ENCODE results near the gene EHBP1.

EHBP1 gene

DNA sequence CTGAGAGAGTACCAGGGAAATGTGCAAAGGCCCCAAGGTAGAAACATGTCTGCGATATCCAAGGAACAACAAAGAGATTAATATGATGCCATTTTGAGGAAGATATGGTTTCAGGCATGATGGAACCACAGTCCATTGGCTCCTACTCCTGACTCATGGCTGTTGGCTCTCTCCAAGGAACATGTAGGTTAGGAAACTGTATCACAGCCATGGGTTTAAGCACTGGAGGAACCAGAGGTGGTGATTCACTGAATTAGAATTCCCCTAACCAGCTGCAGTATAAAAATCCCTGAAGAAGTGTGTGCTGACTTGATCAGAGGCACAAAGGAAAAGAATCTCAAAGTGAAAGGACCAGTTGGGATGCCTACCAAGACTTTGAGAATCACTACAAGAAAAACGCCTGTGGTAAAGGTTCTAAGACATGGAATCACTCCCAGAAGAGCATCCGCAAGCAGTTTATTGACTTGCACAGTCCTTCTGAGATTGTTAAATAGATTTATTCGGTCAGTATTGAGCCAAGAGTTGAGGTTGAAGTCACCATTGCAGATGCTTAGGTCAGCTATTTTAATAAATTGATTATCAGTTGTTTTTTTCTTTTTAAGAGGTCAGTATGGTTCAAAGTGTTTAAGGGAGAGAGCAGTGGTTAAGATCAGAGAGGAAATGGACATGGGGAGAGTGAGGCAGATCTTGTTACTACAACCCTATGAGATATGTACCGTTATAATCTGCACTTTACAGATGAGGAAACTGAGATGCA is 234.4 kb downstream of the EHBP1 start:
- H3K36me3 ChIP-seq (ENCODE audit: control insufficient read depth, insufficient read depth, low read length) = no peaks in the 10 kb centered on the region
- H3K9me3 ChIP-seq (ENCODE audit: control insufficient read depth, low read length) = no peaks in the 10 kb centered on the region
- no peak overlapping the region for H3K4me3 ChIP-seq (ENCODE audit: low read depth, low read length)
- no peaks in the 10 kb centered on the region for H3K79me2 ChIP-seq
- H3K4me1 ChIP-seq = no peaks in the 10 kb centered on the region
- TF ChIP-seq, protein P1, sequence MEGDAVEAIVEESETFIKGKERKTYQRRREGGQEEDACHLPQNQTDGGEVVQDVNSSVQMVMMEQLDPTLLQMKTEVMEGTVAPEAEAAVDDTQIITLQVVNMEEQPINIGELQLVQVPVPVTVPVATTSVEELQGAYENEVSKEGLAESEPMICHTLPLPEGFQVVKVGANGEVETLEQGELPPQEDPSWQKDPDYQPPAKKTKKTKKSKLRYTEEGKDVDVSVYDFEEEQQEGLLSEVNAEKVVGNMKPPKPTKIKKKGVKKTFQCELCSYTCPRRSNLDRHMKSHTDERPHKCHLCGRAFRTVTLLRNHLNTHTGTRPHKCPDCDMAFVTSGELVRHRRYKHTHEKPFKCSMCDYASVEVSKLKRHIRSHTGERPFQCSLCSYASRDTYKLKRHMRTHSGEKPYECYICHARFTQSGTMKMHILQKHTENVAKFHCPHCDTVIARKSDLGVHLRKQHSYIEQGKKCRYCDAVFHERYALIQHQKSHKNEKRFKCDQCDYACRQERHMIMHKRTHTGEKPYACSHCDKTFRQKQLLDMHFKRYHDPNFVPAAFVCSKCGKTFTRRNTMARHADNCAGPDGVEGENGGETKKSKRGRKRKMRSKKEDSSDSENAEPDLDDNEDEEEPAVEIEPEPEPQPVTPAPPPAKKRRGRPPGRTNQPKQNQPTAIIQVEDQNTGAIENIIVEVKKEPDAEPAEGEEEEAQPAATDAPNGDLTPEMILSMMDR (IDR thresholded peaks at IDR 0.05) = no peak
- H3K4me2 ChIP-seq (ENCODE audit: low read length) = no peak overlapping the region
- no peak overlapping the region for H2AFZ ChIP-seq
- no peak overlapping the region for H3K27ac ChIP-seq
- no peak overlapping the region for H3K9ac ChIP-seq
- no peaks in the 10 kb centered on the region for H3K27me3 ChIP-seq (ENCODE audit: control insufficient read depth, insufficient read depth, low read length)

DNA sequence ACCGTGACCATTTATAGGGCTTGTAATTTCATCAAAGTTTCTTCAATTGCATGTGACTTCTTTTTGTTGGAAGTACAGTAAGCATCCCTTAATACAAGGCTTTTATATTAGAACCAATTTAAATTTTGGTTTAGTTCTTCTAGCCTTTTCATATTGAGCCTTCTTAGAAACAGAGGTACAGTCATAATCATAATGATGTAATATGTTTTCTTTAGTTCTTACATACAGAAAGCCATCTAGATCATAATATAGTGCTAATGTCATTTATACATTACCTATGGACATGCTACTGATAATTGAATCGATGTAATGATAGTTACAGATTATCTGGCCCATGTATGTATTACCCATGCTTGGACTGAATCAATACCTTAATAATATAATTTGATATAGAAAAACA is 235.2 kb downstream of the EHBP1 start:
- Histone ChIP-seq H3K79me2 (no peaks in the 10 kb centered on the region), H3K4me2 (ENCODE audit: low read length) (no peak overlapping the region), H3K27me3 (ENCODE audit: control insufficient read depth, insufficient read depth, low read length) (no peaks in the 10 kb centered on the region), H3K36me3 (ENCODE audit: control insufficient read depth, insufficient read depth, low read length) (no peaks in the 10 kb centered on the region), H3K9me3 (ENCODE audit: control insufficient read depth, low read length) (no peaks in the 10 kb centered on the region), H3K9ac (no peak overlapping the region), H3K4me3 (ENCODE audit: low read depth, low read length) (no peak overlapping the region), H3K4me1 (no peaks in the 10 kb centered on the region), H2AFZ (no peak overlapping the region), H3K27ac (no peak overlapping the region)
- TF ChIP-seq, protein P1 (IDR thresholded peaks at IDR 0.05) = no peak

DNA sequence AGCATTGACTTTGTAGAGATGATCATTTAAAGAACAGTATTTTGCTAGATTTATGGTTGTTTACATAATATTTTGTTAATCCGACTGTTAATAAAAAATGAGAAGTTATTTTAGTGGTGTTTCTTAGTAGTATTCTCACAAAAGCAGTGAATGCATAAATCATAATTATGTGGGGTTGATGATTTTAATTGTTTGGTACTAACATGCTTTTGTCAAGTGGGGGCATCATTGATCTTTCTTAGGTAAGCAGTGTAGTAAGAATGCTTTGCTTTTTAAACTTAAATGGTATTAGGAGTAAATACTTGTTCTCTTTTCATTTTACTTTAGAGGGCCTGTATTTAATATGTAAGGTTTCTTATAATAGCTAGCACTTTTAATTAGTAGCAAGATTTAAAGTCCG is 235.9 kb downstream of the EHBP1 start:
- Histone ChIP-seq H3K4me2 (ENCODE audit: low read length) (no peak overlapping the region), H3K9ac (no peak overlapping the region), H2AFZ (no peak overlapping the region), H3K4me1 (no peaks in the 10 kb centered on the region), H3K9me3 (ENCODE audit: control insufficient read depth, low read length) (no peaks in the 10 kb centered on the region), H3K79me2 (no peaks in the 10 kb centered on the region), H3K36me3 (ENCODE audit: control insufficient read depth, insufficient read depth, low read length) (no peaks in the 10 kb centered on the region), H3K27me3 (ENCODE audit: control insufficient read depth, insufficient read depth, low read length) (no peaks in the 10 kb centered on the region), H3K27ac (no peak overlapping the region), H3K4me3 (ENCODE audit: low read depth, low read length) (no peak overlapping the region)
- TF ChIP-seq, protein P1 (IDR thresholded peaks at IDR 0.05) = no peak

DNA sequence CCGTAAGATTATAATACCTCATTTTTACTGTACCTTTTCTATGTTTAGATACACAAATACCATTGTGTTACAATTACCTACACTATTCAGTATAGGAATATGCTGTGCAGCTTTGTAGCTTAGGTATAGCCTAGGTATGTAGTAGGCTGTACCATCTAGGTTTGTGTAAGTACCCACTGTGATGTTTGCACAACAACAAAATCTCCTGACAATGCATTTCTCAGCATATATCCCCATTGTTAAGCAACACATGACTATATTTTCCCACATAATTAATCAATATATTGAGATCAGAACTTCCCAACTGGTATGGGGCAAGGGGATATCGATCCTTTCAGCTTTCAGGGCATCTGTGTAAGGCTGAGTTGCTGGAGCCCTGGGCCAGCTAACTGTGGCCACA is 238.8 kb downstream of the EHBP1 start:
- Histone ChIP-seq H3K9me3 (ENCODE audit: control insufficient read depth, low read length) (no peaks in the 10 kb centered on the region), H3K27me3 (ENCODE audit: control insufficient read depth, insufficient read depth, low read length) (no peaks in the 10 kb centered on the region), H3K79me2 (no peaks in the 10 kb centered on the region), H3K4me2 (ENCODE audit: low read length) (no peak overlapping the region), H3K9ac (no peak overlapping the region), H3K27ac (no peak overlapping the region), H3K4me1 (no peaks in the 10 kb centered on the region), H3K36me3 (ENCODE audit: control insufficient read depth, insufficient read depth, low read length) (no peaks in the 10 kb centered on the region), H3K4me3 (ENCODE audit: low read depth, low read length) (no peak overlapping the region), H2AFZ (no peak overlapping the region)
- TF ChIP-seq, protein P1 (IDR thresholded peaks at IDR 0.05) = no peak

DNA sequence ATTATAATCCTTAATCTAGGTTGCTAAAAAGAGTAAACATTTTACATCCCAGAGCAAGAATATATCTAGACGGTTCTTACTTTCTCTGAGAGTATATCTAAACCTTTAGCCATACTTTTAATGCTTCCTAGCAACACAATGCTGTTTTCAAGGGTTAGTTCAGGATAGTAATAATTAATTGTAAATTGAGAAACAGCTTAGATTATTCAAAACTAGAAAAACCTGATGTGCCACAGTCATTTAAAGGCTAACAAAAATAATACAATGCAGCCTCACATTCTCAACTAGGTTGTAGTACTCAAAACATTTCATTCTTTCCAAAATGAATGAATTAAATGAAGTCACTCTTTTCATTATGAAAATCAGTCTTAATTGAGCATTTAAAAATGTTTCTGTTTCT is 241.9 kb downstream of the EHBP1 start:
- Histone ChIP-seq H3K9me3 (ENCODE audit: control insufficient read depth, low read length) (no peaks in the 10 kb centered on the region), H3K79me2 (no peaks in the 10 kb centered on the region), H3K36me3 (ENCODE audit: control insufficient read depth, insufficient read depth, low read length) (no peaks in the 10 kb centered on the region), H2AFZ (no peak overlapping the region), H3K27ac (no peak overlapping the region), H3K4me3 (ENCODE audit: low read depth, low read length) (no peak overlapping the region), H3K4me1 (no peaks in the 10 kb centered on the region), H3K9ac (no peak overlapping the region), H3K4me2 (ENCODE audit: low read length) (no peak overlapping the region), H3K27me3 (ENCODE audit: control insufficient read depth, insufficient read depth, low read length) (no peaks in the 10 kb centered on the region)
- TF ChIP-seq, protein P1 (IDR thresholded peaks at IDR 0.05) = no peak

Data from parathyroid adenoma (tissue), 2 donors.